Left lung (tissue), 10 donors: ENCODE results near the gene TMCC3. TPM values are rescaled to one million over a fixed set of nuclear protein-coding genes. Genes with fewer than 3 reads are reported as not detected.
A peak's percentile ranks its signal among the peaks of the same experiment; 100 is the strongest.
"Not testable (repeated sequence)": the region's sequence is repeated elsewhere in the genome, so short reads cannot be mapped to it uniquely, and the experiment has no call there.

ENCODE experiments used
- ATAC-seq: fragments of 200-7000 bp; cut with Tn5 transposase; one replicate; pipeline ENCODE4 v1.9.1; 2020; ENCODE audit warnings: moderate library complexity
- DNase-seq, 4 donors: peaks; one replicate each; pipeline ENCODE4 v3.0.0-alpha.2; 2013 to 2020
- H3K27ac ChIP-seq, 2 donors: fragments of 200-600 bp; sonication (generic) in 1 of 2; one replicate each; pipeline versions ENCODE4 v1.5.0 to v1.8.0; 2020 to 2021
- H3K27me3 ChIP-seq, 2 donors: fragments of 200-600 bp; sonication (generic) in 1 of 2; one replicate each; pipeline versions ENCODE4 v1.5.0 to v1.8.0; 2020 to 2021
- H3K36me3 ChIP-seq, 2 donors: fragments of 200-600 bp; sonication (generic) in 1 of 2; one replicate each; pipeline versions ENCODE4 v1.5.0 to v1.8.0; 2020 to 2021
- H3K4me1 ChIP-seq, 2 donors: fragments of 200-600 bp; one replicate each; pipeline ENCODE4 v1.8.0; 2021
- H3K4me3 ChIP-seq, 2 donors: fragments of 200-600 bp; sonication (generic) in 1 of 2; one replicate each; pipeline versions ENCODE4 v1.5.0 to v1.8.0; 2020 to 2021; ENCODE audit warnings: mild to moderate bottlenecking in 1 of 2
- H3K9me3 ChIP-seq, 2 donors: fragments of 200-600 bp; sonication (generic) in 1 of 2; one replicate each; pipeline versions ENCODE4 v1.5.0 to v1.8.0; 2020 to 2021
- intact Hi-C, 2 donors: fragments of 100-400 bp; cut with DNase I; formaldehyde crosslinking; loops; one replicate each; pipeline versions ENCODE4 v1.11.2 to v1.14.2; 2022
- polyA plus RNA-seq, 6 donors: library from polyadenylated mRNA; unstranded; fragments of 120-200 nt; gene quantifications; one replicate each; pipeline ENCODE4 v1.2.1, GENCODE V29; 2013; ENCODE audit not compliant: insufficient read length in 6 of 6
- total RNA-seq, 2 donors: library from RNA; stranded (reverse); fragmentation: NEBNext Ultra II Directional; extraction: Animal tissue kit (Norgen Biotek cat#: 25700); gene quantifications; one replicate each; pipeline ENCODE4 v1.2.1, GENCODE V29; 2021
- TF ChIP-seq, protein P1 (sequence below), 2 donors: fragments of 200-600 bp; sonication (generic) in 1 of 2; IDR thresholded peaks; one replicate each; pipeline versions ENCODE4 v1.5.0 to v1.8.0; 2021; ENCODE audit warnings: antibody characterized with exemption in 2 of 2
- donor health status: DM: no; HTN: yes; CAD: no.
- donor health status: DM: no; HTN: no; CAD: no.

The TMCC3 gene
- total and polyA plus RNA-seq, 8 donors = 3.7 to 11.4 (median 6.8) TPM

DNA sequence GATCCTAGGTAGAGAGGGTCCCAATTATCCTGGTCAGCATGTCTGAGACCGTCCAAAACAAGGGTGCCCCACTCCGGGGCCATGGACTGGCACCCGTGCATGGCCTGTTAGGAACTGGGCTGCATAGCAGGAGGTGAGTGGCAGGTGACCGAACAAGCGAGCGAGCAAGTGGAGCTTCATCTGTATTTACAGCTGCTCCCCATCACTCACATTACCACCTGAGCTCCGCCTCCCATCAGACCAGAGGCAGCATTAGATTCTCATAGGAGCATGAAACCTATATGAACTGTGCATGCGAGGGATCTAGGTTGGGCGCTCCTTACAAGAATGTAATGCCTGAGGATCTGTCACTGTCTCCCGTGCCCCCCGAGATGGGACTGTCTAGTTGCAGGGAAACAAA, 44.4 kb upstream of the TMCC3 start:
- Histone ChIP-seq H3K27ac (no peak overlapping the region), H3K4me1 (peaks cover 0 to 12% of the 10 kb centered on the region in 2 donors), H3K27me3 (no peaks in the 10 kb centered on the region), H3K9me3 (no peaks in the 10 kb centered on the region), H3K4me3 (no peak overlapping the region), H3K36me3 (no peaks in the 10 kb centered on the region)
- TF ChIP-seq, protein P1, sequence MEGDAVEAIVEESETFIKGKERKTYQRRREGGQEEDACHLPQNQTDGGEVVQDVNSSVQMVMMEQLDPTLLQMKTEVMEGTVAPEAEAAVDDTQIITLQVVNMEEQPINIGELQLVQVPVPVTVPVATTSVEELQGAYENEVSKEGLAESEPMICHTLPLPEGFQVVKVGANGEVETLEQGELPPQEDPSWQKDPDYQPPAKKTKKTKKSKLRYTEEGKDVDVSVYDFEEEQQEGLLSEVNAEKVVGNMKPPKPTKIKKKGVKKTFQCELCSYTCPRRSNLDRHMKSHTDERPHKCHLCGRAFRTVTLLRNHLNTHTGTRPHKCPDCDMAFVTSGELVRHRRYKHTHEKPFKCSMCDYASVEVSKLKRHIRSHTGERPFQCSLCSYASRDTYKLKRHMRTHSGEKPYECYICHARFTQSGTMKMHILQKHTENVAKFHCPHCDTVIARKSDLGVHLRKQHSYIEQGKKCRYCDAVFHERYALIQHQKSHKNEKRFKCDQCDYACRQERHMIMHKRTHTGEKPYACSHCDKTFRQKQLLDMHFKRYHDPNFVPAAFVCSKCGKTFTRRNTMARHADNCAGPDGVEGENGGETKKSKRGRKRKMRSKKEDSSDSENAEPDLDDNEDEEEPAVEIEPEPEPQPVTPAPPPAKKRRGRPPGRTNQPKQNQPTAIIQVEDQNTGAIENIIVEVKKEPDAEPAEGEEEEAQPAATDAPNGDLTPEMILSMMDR (IDR thresholded peaks at IDR 0.05) = no peak
- ATAC-seq = no peak
- intact Hi-C loops = no loop called here
- DNase-seq = no peak

DNA sequence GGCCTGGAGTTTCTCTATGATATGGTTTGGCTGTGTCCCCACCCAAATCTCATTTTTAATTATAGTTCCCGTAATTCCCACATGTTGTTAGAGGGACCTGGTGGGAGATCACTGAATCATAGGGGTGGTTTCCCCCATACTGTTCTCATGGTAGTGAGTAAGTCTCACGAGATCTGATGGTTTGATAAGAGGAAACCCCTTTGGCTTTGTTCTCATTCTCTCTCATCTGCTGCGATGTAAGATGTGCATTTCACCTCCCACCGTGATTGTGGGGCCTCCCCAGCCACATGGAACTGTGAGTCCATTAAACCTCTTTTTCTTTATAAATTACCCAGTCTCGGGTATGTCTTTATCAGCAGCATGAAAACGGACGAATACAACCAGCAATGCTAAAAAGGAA, 42.5 kb upstream of the TMCC3 start:
- H3K4me3 ChIP-seq, H3K36me3 ChIP-seq, DNase-seq, H3K27ac ChIP-seq, H3K9me3 ChIP-seq, intact Hi-C loops, H3K27me3 ChIP-seq, ATAC-seq: not testable (repeated sequence)
- H3K4me1 ChIP-seq = peaks cover 0 to 16% of the 10 kb centered on the region in 2 donors

DNA sequence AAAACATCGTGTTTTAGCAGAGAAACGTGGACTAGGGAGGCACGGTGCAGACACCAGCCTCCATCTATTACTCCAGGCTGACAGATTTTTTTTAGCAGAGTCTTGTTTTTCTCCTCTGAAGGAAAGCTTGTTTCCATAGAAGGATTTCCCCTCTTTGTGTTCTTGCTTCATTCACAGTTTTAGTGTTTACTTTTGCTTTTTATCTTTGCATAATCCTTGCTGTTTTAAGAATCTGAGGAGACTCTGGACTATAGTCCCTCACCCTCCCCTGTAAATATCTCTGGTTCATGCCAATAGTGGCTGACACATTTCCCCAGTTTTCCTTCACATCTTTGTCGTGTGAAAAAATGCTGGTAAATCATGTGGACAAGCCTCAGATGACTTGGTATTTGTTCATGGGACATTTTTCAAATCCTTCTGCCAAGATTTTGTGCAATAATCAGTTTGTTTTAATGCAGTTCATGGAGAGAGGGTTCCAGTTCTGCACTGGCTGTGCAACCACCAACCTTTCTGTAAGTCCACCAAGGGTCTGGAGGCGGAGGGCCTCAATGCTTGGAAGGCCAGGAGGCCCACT, 39.9 kb upstream of the TMCC3 start:
- no peak overlapping the region for H3K27ac ChIP-seq
- ATAC-seq = peak; percentile 66
- H3K27me3 ChIP-seq = no peaks in the 10 kb centered on the region
- peak in 1 of 4 donors; percentile 54 for DNase-seq
- H3K36me3 ChIP-seq = no peaks in the 10 kb centered on the region
- H3K4me3 ChIP-seq = peak overlapping the region in 1 of 2 donors; percentile 4
- no peaks in the 10 kb centered on the region for H3K9me3 ChIP-seq
- peaks cover 0 to 16% of the 10 kb centered on the region in 2 donors for H3K4me1 ChIP-seq
- TF ChIP-seq, protein P1 (IDR thresholded peaks at IDR 0.05) = no peak
- intact Hi-C loops = no loop called here

DNA sequence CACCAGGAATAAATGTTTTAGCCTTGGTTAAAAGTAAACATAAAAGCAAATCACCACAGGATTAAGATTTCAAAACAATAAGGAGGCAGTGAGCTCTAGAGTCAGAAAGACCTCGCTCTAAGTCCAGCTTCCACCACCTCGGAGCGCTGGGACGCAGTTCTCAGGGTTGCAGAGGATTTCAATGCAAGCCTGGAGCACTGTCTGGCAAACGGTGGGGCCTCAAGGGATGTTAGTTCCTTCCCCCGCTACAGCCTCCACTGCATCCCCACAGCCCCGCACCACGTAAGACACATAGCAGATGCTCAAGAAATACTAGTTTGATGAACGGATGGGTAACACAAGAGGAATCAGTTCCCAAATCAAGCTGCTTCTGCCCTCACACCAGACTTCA, 39.3 kb upstream of the TMCC3 start:
- H3K27ac ChIP-seq = no peak overlapping the region
- no peaks in the 10 kb centered on the region for H3K9me3 ChIP-seq
- TF ChIP-seq, protein P1 (IDR thresholded peaks at IDR 0.05) = no peak
- peaks cover 0 to 16% of the 10 kb centered on the region in 2 donors for H3K4me1 ChIP-seq
- no peak overlapping the region for H3K4me3 ChIP-seq
- H3K27me3 ChIP-seq = no peaks in the 10 kb centered on the region
- DNase-seq = no peak
- intact Hi-C loops = no loop called here
- H3K36me3 ChIP-seq = no peaks in the 10 kb centered on the region
- ATAC-seq = peak; percentile 13

DNA sequence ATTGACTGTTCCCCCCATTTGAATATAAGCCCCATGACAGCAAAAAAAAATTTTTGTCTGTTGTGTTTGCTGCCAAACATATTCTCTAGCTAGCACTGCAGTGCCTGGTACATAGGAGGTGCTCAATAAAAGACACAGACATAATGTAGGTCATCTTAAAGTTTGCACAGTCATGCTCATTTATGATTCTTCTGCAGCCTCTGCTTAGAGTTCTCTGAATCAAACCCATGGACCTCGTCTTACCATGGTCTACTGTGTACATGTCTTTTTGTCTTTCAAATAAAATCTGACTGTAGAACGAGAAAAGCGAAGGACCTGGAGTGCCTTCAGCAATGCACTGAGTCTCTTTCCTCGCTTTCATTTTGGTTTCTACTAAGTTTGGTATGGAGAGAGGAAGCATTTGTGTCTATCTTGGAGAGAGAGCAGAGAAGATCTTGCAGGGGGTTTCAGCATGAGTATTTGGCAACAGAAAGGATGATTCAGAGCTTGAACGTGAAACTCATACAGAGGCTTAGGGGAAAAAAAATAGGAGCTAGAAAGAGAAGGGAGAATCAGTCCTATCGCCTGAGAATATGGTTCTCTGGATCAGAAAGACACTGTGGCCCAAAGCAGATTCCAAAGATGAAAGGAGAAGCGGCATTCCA, 38.8 kb upstream of the TMCC3 start:
- ATAC-seq = peak; percentile 68
- no peak overlapping the region for H3K27ac ChIP-seq
- DNase-seq = no peak
- H3K27me3 ChIP-seq = no peaks in the 10 kb centered on the region
- H3K36me3 ChIP-seq = no peaks in the 10 kb centered on the region
- no peak overlapping the region for H3K4me3 ChIP-seq
- peaks cover 0 to 16% of the 10 kb centered on the region in 2 donors for H3K4me1 ChIP-seq
- no peaks in the 10 kb centered on the region for H3K9me3 ChIP-seq
- intact Hi-C loops = no loop called here
- TF ChIP-seq, protein P1 (IDR thresholded peaks at IDR 0.05) = no peak
